ENCODE results near the gene METTL15. TPM values are rescaled to one million over a fixed set of nuclear protein-coding genes. Genes with fewer than 3 reads are reported as not detected.

Gene METTL15, protein sequence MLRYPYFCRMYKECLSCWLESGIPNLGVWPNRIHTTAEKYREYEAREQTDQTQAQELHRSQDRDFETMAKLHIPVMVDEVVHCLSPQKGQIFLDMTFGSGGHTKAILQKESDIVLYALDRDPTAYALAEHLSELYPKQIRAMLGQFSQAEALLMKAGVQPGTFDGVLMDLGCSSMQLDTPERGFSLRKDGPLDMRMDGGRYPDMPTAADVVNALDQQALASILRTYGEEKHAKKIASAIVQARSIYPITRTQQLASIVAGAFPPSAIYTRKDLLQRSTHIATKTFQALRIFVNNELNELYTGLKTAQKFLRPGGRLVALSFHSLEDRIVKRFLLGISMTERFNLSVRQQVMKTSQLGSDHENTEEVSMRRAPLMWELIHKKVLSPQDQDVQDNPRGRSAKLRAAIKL
- 16.5 and 24.8 TPM in 2 replicates for total RNA-seq

DNA sequence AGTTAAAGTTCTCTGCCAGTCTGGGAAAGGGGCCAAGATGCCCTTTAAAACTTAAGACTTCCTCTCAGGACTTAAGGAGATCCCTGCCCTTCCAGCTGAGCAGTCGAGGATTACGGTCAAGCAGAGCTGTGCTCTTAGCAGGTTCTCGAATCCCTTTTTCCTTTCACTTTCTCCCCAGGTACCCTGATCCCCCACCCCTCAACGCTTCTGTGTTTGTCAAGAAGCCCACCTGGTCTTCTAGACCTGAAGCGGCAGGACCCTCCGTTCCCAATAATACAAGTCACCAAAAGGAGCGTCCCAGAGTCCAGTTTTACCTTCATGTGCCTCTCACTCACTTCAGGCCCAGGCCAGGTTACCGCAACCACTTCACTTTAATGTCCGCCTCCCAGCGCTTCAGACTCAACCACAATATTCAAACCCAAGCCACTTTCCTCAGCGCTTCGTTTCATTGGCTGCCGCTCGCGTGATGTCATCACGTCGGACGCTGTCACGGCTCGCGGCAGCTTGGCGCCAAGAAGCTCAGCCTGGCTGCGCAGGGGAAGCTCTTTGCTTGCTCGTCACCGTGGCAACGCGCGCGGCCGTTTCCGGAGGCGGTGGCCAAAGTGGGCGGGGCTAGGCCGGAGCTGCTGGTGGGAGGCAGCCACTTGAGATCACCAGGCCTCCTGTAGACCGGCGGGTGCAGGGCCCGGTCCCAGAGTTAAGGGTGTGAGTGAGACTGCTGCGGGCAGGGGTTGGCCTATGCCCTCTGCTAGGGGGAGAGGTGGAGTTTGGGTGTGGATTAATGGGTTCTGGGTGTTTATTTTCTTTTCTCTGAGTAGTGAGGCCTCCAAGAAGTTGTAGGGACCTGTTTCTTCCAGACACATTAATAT, at the start of gene METTL15, which contains the start of gene KIF18A:
METTL15 (plus strand) TSS at position 639 of the 869 bp plus-strand sequence. CDS start 4,947 bp downstream, outside the sequence.
KIF18A (minus strand) TSS at position 407 of the 869 bp plus-strand sequence. CDS start 10,209 bp downstream, outside the sequence.

Other genes starting within 250 kb of the METTL15 start
- 6.5 and 29.1 TPM in 2 replicates for gene KIF18A, start 232 bp upstream of the METTL15 start, total RNA-seq

Measured in regular cardiac myocyte (primary cell).